Effector memory CD4-positive, alpha-beta T cell (primary cell): ENCODE data around the gene CYP4F11.
"Not testable (repeated sequence)": the region's sequence is repeated elsewhere in the genome, so short reads cannot be mapped to it uniquely, and the experiment has no call there.

Experiments
- DNase-seq, 3 donors: peaks; one replicate each; pipeline ENCODE4 v3.0.0-alpha.2; 2020
- H3K27ac ChIP-seq: 2 replicates; pipeline ENCODE4 v1.7.0; 2013; ENCODE audit warnings: mild to moderate bottlenecking, low read length, moderate library complexity; ENCODE audit not compliant: insufficient read depth, poor library complexity, severe bottlenecking
- H3K27me3 ChIP-seq: replicated peaks from 2 replicates; pipeline ENCODE4 v1.7.0; 2013; ENCODE audit warnings: mild to moderate bottlenecking, low read length; ENCODE audit not compliant: insufficient read depth, control insufficient read depth, poor library complexity, severe bottlenecking
- H3K36me3 ChIP-seq: 2 replicates; pipeline ENCODE4 v1.7.0; 2013; ENCODE audit warnings: mild to moderate bottlenecking, low read length, moderate library complexity; ENCODE audit not compliant: control insufficient read depth, insufficient read depth
- H3K4me1 ChIP-seq: 2 replicates; pipeline ENCODE4 v1.7.0; 2013; ENCODE audit warnings: low read length, mild to moderate bottlenecking; ENCODE audit not compliant: control insufficient read depth, insufficient read depth, poor library complexity, severe bottlenecking
- H3K4me3 ChIP-seq: 2 replicates; pipeline ENCODE4 v1.7.0; 2013; ENCODE audit warnings: low read length, low read depth, mild to moderate bottlenecking; ENCODE audit not compliant: insufficient read depth, poor library complexity, severe bottlenecking
- H3K9me3 ChIP-seq: 2 replicates; pipeline ENCODE4 v1.7.0; 2013; ENCODE audit warnings: mild to moderate bottlenecking, low read length, moderate library complexity; ENCODE audit not compliant: control insufficient read depth

Gene CYP4F11

DNA sequence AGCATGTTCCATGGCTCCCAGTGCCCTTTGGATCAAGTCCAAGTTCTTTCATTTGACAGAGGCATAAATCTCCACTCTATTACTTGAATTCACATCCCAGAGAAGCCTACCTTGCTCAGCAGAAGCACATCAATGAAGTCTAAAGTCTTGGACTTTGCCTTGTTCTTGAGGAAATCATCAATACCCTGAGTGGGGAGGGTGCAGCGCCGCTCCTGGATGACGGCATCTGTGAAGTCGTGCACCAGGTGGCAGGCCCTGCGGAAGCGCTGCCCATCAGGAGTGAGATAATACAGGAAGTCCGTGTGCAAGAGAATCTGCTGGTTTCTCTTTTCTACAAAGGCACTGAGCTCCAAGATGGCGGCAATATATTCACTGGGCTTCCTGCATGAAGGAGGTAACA is 10.6 kb downstream of the CYP4F11 start:
- Histone ChIP-seq H3K9me3 (no peaks in the 10 kb centered on the region), H3K27ac (no peak overlapping the region), H3K27me3 (peaks cover 4% of the 10 kb centered on the region), H3K36me3 (no peaks in the 10 kb centered on the region), H3K4me3 (no peak overlapping the region), H3K4me1 (no peaks in the 10 kb centered on the region)
- DNase-seq: no peak

DNA sequence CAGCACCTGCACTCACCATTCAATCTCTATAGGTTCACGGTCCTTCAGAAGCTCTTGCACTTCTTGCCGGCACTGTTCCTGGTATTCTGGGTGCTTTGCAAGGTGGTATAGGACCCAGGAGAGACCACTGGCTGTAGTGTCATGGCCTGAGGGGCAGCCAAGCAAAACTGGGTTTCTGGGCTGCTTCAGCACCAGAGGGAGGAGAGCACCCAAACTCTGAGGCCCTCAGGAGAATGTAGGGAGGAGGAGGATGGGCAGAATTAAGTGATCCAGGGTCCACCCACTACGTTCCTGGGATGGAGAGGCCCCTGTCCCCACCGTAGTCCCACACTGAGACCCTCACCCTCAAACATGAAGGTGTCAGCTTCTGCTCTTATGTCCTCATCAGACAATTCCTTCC is 12.3 kb downstream of the CYP4F11 start:
- Histone ChIP-seq H3K4me1 (no peaks in the 10 kb centered on the region), H3K36me3 (no peaks in the 10 kb centered on the region), H3K4me3 (no peak overlapping the region), H3K9me3 (no peaks in the 10 kb centered on the region), H3K27ac (no peak overlapping the region), H3K27me3 (peaks cover 4% of the 10 kb centered on the region)
- no peak for DNase-seq

DNA sequence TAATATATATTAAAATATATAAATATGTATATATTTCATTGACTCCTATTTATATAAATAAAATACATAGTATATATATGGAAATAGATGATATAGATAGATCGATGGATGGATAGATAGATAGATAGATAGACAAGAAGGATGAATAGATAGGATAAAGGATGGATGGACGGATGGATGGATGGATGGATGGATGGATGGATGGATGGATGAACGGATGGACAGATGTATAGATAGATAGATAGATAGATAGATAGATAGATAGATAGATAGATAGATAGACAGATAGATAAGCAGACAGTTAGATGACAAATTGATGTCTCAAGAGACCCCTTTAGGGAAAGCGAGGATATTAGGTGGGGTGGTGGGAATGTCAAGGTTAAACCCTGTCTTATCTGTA is 15.1 kb downstream of the CYP4F11 start:
- H3K9me3 ChIP-seq: no peaks in the 10 kb centered on the region
- peaks cover 4% of the 10 kb centered on the region for H3K27me3 ChIP-seq
- no peaks in the 10 kb centered on the region for H3K4me1 ChIP-seq
- no peak overlapping the region for H3K27ac ChIP-seq
- DNase-seq: no peak
- no peaks in the 10 kb centered on the region for H3K36me3 ChIP-seq
- H3K4me3 ChIP-seq: no peak overlapping the region

DNA sequence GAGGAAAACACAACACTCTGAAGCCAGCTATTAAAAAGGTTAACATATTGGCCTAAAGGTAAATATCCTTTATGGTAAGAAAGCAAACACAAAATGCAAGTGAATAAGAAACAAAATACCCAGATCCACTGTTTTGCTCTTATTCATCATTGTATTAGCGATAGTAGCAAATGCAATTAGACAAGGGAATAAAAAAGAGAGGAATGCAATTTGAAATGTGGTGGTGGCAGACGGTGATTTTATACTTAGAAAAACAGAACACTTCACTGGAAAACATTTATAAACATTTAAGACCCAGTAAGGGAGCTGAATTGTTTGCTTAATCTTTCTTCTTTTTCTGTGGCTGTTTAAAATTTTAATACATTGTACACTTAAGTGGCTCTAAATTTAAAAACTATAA is 19.2 kb downstream of the CYP4F11 start:
- no peak overlapping the region for H3K4me3 ChIP-seq
- no peaks in the 10 kb centered on the region for H3K36me3 ChIP-seq
- no peak overlapping the region for H3K27ac ChIP-seq
- no peak for DNase-seq
- H3K27me3 ChIP-seq: peaks cover 22% of the 10 kb centered on the region
- H3K9me3 ChIP-seq: no peaks in the 10 kb centered on the region
- no peaks in the 10 kb centered on the region for H3K4me1 ChIP-seq

DNA sequence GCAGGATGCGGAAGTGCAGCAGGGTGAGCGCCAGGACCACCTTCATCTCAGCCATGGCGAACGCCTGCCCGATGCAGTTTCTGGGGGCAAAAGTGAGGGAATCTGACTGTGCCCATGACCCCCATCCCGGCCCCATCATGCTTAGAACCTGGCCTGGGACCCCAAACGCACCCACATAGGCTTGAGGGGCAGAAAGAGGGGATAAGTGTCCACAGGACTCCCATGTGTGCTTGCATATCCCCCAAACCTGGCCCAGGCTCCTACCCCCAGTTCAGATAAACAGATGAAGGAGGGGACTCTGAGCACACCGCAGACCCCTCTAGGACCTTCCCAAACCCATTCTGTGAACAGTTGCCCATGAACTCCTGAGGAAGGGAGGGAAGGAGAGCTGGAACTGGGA is 20.5 kb downstream of the CYP4F11 start:
- H3K27me3 ChIP-seq: peaks cover 22% of the 10 kb centered on the region
- no peaks in the 10 kb centered on the region for H3K9me3 ChIP-seq
- H3K4me1 ChIP-seq: no peaks in the 10 kb centered on the region
- DNase-seq: no peak
- H3K27ac ChIP-seq: no peak overlapping the region
- H3K36me3 ChIP-seq: no peaks in the 10 kb centered on the region
- H3K4me3 ChIP-seq: no peak overlapping the region

DNA sequence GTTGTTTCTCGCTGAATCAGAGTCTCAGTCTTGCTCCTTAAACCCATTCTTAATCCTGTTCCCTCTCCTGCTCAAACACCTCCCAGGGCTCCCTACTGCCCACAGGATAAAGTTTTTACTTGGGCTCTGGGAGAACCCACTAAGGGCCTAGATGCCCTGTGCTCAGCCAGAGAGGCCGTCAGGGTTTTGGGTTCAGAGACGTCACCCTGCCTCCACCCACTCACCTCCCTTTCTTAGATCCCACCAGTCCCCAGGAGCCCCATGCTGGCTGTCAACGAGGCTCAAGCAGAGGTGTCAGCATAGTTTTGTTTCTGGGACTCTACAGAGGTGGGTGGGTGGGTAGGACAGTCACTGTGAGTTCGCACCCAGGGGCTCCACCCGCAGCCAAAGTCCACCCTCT is 20.9 kb downstream of the CYP4F11 start:
- Histone ChIP-seq H3K4me1 (no peaks in the 10 kb centered on the region), H3K4me3 (no peak overlapping the region)
- no peak for DNase-seq

DNA sequence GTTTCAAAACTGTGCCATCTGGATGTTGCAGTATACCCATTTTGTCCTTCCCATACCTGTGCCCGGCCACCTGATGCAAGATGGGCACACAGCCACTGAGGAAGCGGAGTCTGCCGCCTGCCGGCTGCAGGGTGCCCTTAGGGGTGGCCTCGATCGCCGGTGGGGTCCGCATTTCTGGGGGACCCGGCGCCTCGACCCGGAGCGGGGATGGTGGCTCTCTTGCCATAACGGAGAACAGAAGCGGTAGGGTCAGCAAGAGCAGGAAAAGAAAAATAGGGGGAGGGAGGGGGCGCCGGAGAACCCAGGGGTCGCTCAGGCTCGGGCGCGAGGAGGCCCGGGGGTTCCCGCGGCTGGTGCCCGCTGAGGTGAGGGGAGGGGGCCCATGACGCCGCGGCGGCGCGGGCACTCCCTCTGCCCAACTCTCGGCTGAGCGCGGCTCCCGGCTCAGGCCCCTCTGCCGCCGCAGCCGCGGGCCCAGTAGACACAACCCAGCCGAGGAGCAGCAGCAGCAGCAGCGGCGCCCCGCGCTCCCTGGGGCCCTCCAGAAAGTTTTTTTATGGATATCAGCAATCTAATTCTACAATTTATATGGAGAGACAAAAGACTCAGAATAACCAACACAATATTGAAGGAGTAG is 22.6 kb downstream of the CYP4F11 start:
- Histone ChIP-seq H3K27ac (no peak overlapping the region), H3K36me3 (no peaks in the 10 kb centered on the region), H3K27me3 (peaks cover 24% of the 10 kb centered on the region), H3K9me3 (no peaks in the 10 kb centered on the region), H3K4me3 (no peak overlapping the region), H3K4me1 (no peaks in the 10 kb centered on the region)
- DNase-seq: no peak

More for the DNA sequence above, 20.9 kb downstream of the CYP4F11 start:
- Histone ChIP-seq H3K27me3 (peaks cover 22% of the 10 kb centered on the region), H3K27ac (no peak overlapping the region), H3K9me3 (no peaks in the 10 kb centered on the region), H3K36me3 (no peaks in the 10 kb centered on the region)

DNA sequence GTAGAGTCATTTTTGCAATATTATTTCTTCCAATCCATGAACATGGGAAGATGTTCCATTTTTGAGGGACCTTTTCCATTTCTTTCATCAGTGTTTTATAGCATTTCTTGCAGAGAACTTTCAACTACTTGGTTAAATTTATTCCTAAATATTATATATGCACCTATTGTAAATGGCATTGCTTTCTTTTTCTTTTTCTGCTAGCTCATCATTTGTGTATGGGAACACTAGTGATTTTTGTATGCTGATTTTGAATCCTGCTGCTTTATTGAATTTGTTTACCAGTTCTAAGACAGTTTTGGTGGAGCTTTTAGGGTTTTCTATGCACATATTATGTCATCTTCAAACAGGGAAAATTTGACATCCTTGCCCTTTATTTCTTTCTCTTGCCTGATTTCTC is 29.3 kb downstream of the CYP4F11 start:
- DNase-seq: no peak
- Histone ChIP-seq H3K9me3 (no peaks in the 10 kb centered on the region), H3K27ac (no peak overlapping the region), H3K36me3 (no peaks in the 10 kb centered on the region), H3K4me3 (no peak overlapping the region), H3K27me3 (peaks cover 6% of the 10 kb centered on the region), H3K4me1 (no peaks in the 10 kb centered on the region)

DNA sequence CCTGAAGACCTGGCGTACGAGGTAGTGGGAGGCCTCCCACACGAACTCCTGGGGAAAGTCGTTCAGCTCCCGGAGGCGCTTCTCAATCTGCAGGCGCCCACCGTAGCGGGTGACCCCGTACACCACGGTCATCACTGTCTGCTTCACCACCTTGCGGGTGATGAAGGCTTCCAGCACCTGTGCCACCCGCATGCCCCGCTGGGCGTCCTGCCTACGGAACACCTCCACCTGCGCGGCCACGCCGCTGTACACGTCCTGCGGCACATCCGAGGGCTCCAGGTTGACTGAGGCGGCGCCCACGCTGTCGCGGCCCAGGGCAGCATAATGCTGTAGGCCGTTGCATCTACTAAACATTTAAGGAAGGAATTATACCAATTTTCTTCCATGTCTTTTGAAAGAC is 31.4 kb downstream of the CYP4F11 start:
- not testable (repeated sequence) for DNase-seq, H3K4me3 ChIP-seq, H3K4me1 ChIP-seq, H3K9me3 ChIP-seq, H3K36me3 ChIP-seq, H3K27ac ChIP-seq, H3K27me3 ChIP-seq

DNA sequence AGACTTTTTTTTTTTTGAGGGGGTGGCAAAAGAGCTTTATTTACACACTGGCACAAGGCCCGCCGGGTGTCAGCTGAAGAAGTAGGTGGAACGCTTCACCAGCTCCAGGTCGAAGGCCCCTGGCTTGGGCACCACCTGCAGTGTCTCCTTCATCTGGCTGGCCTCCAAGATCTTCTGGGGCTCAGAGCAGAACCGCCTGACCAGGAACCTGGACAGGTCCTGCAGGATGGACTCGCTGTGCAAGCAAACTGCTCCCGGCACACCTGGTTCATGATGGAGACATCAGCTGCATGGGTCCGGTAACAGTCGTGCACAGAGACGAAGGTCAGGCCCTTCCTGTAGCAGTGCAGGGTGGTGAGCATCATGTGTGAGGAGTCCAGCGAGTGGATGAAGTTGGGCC is 32.1 kb downstream of the CYP4F11 start:
- no peak for DNase-seq
- Histone ChIP-seq H3K4me1 (no peaks in the 10 kb centered on the region), H3K27me3 (peaks cover 6% of the 10 kb centered on the region), H3K36me3 (no peaks in the 10 kb centered on the region), H3K4me3 (no peak overlapping the region), H3K27ac (no peak overlapping the region), H3K9me3 (no peaks in the 10 kb centered on the region)
